Stimulated activated memory B cell treated with anti-CD40 and anti-IgM and Interleukin-4, amounts not matched to agents 10 μg/mL and 1 μg/mL and 100 μg/mL, for 72 hours (primary cell): ENCODE data around the gene EMP1.

Source experiments
- ATAC-seq: fragments of 150-1000 bp; cut with Tn5 transposase; 2 replicates; pipeline ENCODE4 v1.10.0; 2021
- H3K27ac Mint-ChIP-seq: one replicate; pipeline ENCODE4 v1.8.0; 2022; ENCODE audit warnings: mild to moderate bottlenecking, mixed read lengths
- H3K27me3 Mint-ChIP-seq: one replicate; pipeline ENCODE4 v1.8.0; 2022; ENCODE audit warnings: mixed read lengths
- H3K36me3 Mint-ChIP-seq: one replicate; pipeline ENCODE4 v1.8.0; 2022; ENCODE audit warnings: mixed read lengths
- H3K4me1 Mint-ChIP-seq: one replicate; pipeline ENCODE4 v1.8.0; 2022; ENCODE audit warnings: mixed read lengths
- H3K4me3 Mint-ChIP-seq: one replicate; pipeline ENCODE4 v1.8.0; 2022; ENCODE audit warnings: mild to moderate bottlenecking, moderate library complexity, mixed read lengths
- H3K9me3 Mint-ChIP-seq: one replicate; pipeline ENCODE4 v1.8.0; 2022; ENCODE audit warnings: mixed read lengths

The EMP1 gene

DNA sequence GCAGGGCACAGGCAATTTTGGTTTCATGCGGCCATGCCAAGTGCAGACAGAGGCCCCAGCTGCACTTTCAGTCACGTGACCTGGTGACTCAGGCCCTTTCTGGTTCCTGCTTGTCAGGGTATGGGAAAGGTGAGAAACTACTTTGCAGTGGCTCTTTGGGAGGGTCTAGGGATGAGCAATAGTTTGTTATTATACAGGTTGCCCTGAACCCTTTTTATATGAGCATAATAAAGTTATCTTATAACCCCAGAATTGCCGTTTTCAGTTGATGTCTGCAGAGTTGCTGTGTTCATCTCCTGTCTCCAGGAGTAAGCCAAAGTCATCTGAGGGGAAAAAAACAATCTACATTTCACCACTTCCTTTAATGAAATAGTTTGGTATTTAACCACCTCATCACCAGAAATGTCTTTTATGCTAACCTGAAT, 30.9 kb upstream of the EMP1 start:
- Mint-ChIP-seq H3K4me3 (no peak overlapping the region), H3K4me1 (peaks cover 10% of the 10 kb centered on the region), H3K27me3 (peaks cover 17% of the 10 kb centered on the region), H3K36me3 (no peaks in the 10 kb centered on the region), H3K9me3 (peaks cover 3% of the 10 kb centered on the region), H3K27ac (no peak overlapping the region)
- ATAC-seq, result peak; percentile 93

DNA sequence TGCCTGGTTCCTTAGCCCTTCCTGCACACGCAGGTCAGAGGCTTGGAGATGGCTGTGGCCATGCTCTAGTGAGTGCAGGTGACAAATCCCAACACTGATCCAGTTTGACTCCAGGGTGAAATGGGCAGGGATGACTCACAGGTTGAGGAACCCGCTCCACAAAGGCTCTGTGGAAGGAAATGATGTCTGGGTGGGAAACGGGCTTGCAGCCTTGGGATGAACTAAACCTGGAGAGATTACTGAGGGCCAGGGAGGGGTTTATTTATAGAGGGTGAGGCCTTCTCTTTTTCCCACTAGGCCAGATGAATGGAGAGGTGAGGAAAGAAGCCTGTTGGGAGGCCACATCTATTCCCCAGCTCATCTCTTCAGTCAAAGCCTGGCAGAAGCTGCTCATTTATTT, 29.3 kb upstream of the EMP1 start:
- no peaks in the 10 kb centered on the region for H3K36me3 Mint-ChIP-seq
- H3K27ac Mint-ChIP-seq, result no peak overlapping the region
- H3K9me3 Mint-ChIP-seq, result peaks cover 3% of the 10 kb centered on the region
- no peak for ATAC-seq
- no peak overlapping the region for H3K4me3 Mint-ChIP-seq
- peaks cover 16% of the 10 kb centered on the region for H3K4me1 Mint-ChIP-seq
- peaks cover 20% of the 10 kb centered on the region for H3K27me3 Mint-ChIP-seq

DNA sequence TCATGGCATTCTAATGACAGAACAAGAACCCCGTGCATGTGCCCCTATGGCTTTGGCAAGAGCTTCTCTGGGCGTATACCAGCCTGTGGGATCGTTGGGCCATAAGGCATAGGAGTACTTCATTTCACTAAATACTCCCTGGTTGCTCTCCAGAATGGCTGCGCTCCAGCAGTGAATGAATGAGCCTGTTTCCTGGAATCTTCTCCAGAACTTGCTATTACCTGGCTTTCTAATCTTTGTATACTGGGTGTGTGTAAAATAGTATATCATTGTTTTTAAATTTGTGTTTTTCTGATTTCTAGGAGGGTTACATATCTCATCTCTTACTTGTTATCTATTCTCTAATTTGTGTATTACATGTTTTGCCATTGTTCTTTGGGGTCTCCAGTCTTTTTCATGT, 28.6 kb upstream of the EMP1 start:
- peaks cover 3% of the 10 kb centered on the region for H3K9me3 Mint-ChIP-seq
- no peak for ATAC-seq
- peaks cover 20% of the 10 kb centered on the region for H3K27me3 Mint-ChIP-seq
- peaks cover 23% of the 10 kb centered on the region for H3K4me1 Mint-ChIP-seq
- H3K36me3 Mint-ChIP-seq, result no peaks in the 10 kb centered on the region
- H3K4me3 Mint-ChIP-seq, result no peak overlapping the region
- no peak overlapping the region for H3K27ac Mint-ChIP-seq

DNA sequence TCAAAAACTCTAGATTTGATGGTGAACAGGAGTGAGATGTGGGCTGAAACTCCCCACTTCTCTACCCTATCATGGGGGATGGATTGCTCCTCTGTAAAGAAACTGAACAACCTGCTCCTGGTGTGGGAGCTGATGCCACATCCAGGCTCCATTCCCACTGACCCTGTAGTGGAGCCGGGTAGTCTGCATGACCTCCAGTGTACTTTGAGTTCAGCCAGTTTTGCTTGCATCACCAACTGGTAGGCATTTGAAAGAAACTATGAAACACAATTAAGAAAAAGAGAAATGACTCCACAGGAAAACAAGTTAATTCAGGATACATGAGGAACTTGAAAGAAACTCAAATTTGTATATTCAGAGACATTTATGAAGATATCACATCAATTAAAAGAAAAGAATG, 27.3 kb upstream of the EMP1 start:
- Mint-ChIP-seq H3K9me3 (peaks cover 3% of the 10 kb centered on the region), H3K4me3 (no peak overlapping the region), H3K36me3 (no peaks in the 10 kb centered on the region), H3K4me1 (peaks cover 36% of the 10 kb centered on the region), H3K27ac (no peak overlapping the region), H3K27me3 (peaks cover 20% of the 10 kb centered on the region)
- ATAC-seq, result no peak

DNA sequence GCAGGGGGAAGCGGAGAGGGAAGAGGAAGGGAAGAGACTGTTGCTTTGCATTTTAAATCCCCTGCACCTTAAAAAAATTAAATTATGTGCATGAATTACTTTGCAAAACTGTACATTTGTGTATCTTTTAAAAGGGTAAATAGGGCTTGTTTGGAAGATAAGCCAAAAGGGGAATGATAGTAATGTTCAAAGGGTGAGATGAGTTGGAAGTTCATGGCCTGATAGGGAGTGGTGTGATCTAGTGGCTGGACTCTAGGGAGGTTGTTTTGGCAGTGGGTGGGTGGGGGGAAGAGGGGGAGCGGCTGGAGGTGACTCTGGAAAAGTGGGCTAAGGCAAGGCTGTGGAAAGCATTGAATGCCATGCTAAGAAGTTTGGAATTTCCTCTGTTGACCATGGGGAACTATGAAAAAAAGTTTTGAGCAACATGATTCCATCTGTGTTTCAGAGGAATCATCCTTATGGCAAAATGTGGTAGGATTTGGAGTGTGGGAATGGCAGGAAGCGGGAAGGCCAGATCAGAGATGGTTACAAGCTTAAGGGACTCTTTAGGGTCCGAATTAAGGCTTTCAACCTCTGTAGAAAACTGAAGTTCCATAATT, 25.5 kb upstream of the EMP1 start:
- no peak for ATAC-seq
- no peak overlapping the region for H3K4me3 Mint-ChIP-seq
- no peak overlapping the region for H3K27ac Mint-ChIP-seq
- H3K36me3 Mint-ChIP-seq, result no peaks in the 10 kb centered on the region
- peaks cover 26% of the 10 kb centered on the region for H3K4me1 Mint-ChIP-seq
- peaks cover 21% of the 10 kb centered on the region for H3K27me3 Mint-ChIP-seq
- peaks cover 3% of the 10 kb centered on the region for H3K9me3 Mint-ChIP-seq

DNA sequence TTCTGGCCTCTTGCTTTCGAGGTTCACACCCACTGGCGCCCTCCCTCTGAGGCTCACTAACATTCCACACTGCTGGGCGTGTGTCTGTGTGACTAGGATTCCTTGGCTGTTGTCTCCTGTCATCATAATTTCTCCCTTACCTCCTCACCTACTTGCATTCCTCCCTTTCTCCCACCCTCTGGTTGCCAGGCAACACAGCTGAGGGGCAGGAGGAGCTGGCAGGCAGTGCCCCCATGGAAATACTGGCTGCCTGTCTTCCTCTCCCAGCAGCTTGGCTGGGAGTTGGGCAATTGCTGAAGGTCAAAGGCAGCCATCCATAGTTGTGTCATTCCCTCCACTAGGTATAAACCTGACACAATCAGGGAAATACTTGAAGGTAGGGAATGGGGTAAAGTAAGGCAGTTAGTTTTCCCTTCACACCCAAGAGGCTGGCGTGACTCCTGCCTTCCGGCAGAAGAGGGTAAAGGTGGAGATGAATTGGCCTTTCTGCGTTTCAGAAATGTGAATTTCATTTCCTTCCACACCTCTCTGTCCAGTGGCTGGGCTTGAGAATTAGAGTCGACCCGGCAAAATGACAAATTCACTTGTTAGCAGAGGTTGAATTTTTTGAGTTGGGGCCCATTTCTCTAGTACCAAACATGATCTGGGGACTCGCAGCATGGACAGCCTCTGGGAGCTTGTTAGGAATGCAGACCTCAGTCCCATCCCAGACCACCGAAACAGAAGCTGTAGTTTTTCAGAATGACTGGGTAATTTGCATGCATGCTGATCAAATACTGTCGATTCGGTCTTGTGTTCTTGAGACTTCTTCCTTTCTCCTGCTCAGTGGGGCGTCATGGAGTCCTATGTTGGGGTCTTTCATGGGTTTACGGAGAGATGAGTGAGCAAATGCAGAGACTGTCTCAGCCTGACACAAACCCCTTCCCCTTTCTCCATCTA, 24.3 kb upstream of the EMP1 start:
- Mint-ChIP-seq H3K27ac (peak overlapping the region; percentile 40), H3K4me3 (peak overlapping the region; percentile 36), H3K27me3 (peaks cover 28% of the 10 kb centered on the region), H3K9me3 (peaks cover 3% of the 10 kb centered on the region), H3K4me1 (peaks cover 26% of the 10 kb centered on the region), H3K36me3 (no peaks in the 10 kb centered on the region)
- peak; percentile 17 for ATAC-seq

DNA sequence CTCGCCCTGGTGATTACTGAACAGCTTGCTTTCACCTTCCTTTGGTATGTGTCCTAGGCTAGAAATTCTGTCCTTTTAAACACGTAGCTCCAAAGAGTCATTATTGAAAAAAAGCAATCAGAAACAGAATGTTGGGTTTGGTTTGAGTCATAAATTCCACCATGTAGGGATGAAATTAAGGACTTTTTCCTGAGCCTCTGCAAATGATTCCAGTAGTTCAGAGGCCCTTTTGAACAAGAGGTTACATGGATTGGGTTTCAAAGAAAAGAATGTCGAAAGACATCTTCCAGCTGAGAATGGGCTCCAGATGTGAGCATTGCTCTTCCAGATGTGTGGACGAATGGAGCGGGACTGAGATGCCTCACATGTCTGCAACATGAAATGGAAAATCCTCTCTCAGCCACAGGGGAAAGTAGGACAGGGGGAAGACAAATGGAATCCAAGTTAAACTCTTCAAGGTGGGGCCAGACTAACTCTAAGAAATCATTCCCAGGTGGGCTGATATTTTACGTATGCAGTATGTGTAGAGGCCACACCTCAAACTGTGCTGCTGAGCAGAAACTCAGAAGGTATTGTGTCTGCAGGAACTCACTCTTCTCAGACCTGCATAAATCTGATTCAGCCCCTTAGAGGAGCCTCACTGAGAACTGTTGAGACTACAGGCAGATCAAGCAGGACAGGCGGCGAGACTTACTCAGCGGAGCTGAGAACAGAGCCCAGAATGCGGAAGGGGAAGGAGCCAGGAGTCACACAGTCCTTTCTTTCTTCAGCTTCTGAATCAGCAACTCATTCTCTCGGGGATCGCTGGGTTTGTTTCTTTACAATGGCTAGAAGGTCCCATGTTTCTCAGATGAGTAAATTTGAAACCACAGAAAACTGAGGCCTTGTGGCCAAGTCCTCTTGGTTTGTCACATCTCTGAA, 23.3 kb upstream of the EMP1 start:
- peak; percentile 98 for ATAC-seq
- Mint-ChIP-seq H3K27ac (peak overlapping the region; percentile 40), H3K4me1 (peaks cover 26% of the 10 kb centered on the region), H3K9me3 (no peaks in the 10 kb centered on the region), H3K27me3 (peaks cover 38% of the 10 kb centered on the region), H3K4me3 (peak overlapping the region; percentile 36), H3K36me3 (no peaks in the 10 kb centered on the region)

DNA sequence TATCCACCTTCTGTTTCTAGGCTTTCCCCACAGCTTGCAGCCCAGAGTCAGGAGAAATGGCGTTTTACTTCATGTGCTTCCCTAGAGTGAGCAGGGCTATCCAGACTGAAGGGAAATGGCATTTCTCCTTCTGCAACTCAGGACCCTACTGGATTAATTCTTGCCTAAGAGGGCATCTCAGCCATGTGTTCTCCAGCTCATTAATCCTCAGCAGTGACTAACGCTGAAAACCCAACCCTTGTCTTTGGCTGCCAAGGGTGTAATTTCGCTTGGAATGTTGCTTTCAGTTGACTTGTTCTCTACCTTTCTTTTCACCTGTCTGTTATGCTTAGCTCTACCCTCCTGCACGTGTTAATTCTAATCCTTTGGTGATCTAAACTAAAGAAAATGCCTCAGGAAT, 21.0 kb upstream of the EMP1 start:
- ATAC-seq, result no peak
- Mint-ChIP-seq H3K27ac (no peak overlapping the region), H3K4me1 (peaks cover 39% of the 10 kb centered on the region), H3K36me3 (no peaks in the 10 kb centered on the region), H3K9me3 (no peaks in the 10 kb centered on the region), H3K4me3 (no peak overlapping the region), H3K27me3 (peaks cover 41% of the 10 kb centered on the region)

DNA sequence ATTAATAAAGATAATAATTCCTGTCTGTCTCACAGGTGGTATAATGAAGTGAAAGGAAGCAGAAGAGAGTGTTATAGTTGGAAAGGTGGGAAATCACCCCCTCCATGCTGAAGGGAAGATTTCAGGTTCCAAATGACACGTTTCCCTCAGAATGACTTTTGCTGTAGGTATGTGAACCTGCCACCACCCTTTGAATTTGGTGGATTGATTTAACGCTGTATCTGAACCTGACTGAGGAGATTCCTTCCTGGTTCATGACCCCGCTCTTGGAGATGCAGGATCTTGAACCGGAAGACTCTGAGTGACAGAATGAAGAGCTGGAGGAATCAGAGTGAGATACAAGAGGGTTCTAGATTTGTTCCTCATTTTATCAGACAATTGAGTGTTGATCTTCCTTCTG, 20.3 kb upstream of the EMP1 start:
- Mint-ChIP-seq H3K9me3 (no peaks in the 10 kb centered on the region), H3K4me3 (no peak overlapping the region), H3K36me3 (no peaks in the 10 kb centered on the region), H3K4me1 (peaks cover 39% of the 10 kb centered on the region), H3K27ac (no peak overlapping the region), H3K27me3 (peaks cover 36% of the 10 kb centered on the region)
- ATAC-seq, result no peak

DNA sequence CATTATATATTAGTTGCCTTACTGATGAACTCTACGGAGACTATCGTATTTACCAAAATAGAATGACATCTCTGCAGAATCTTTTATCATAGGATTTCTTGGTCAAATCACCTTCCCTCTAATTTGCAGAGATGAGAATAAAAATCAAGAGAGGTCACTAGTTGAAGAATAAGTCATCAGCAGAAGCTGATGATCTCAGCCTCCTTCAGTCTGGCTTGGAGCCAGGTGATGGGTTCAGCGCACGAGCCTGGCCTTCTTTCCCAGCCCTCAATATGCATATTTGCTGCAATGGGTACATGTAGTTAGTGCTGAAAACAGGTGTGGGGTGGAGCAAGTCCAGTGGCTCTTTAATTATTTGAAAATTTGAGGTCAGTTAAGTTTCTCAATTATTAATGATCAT, 19.2 kb upstream of the EMP1 start:
- Mint-ChIP-seq H3K27ac (no peak overlapping the region), H3K4me1 (peaks cover 32% of the 10 kb centered on the region), H3K27me3 (peaks cover 47% of the 10 kb centered on the region)

DNA sequence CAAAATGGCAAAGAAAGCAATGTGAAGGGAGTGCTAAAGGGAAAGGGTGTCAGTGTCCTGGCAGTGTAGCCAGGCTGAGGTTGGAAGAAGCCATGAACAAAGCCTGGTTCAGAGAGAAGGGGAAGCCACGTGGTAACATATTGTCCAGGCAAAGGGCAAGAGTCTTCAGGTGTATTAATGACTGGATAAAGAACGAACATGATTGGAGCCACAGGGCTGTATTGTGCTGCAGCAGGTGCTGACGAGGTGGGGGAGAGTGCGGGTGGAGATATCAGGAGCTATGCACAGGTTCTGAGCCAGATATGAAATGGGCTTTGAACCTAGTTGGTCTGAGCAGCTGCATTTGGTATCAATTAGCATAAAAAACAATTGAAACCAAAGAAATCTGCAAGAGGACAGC, 18.6 kb upstream of the EMP1 start:
- Mint-ChIP-seq H3K4me1 (peaks cover 27% of the 10 kb centered on the region), H3K36me3 (no peaks in the 10 kb centered on the region), H3K9me3 (no peaks in the 10 kb centered on the region), H3K27ac (no peak overlapping the region), H3K4me3 (no peak overlapping the region), H3K27me3 (peaks cover 47% of the 10 kb centered on the region)
- ATAC-seq, result no peak

More for the DNA sequence above, 19.2 kb upstream of the EMP1 start:
- no peak for ATAC-seq
- Mint-ChIP-seq H3K9me3 (no peaks in the 10 kb centered on the region), H3K36me3 (no peaks in the 10 kb centered on the region), H3K4me3 (no peak overlapping the region)

DNA sequence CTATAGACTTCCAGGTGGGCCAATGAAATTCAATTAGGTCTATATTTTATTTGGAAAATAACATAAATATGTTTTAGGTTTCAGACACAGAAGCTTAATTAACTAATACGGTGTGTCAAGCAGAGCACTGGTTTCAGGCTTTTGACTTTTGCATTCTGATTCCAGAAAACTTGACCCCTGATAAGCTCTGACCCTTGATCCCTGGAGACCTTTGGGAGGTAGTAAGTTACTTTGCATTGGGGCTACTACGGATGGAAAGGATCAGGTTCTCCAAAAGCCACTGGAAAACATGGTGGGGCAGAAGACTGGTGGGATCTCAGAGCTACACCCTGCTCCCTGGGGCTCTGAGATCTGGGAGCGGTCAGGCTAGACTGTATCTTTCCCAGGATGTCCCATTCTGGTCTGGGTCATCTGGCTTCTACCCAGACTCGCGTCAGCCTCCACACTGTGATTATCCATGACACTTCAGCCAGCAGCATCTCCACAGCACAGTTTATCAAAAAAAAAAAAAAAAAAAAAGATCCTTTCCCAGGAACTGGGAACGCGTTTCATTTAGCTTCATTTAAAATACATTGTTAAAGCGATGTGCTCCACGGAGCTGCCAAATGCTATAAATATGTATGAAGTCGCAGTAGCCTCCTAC, 17.8 kb upstream of the EMP1 start:
- ATAC-seq, result no peak
- no peak overlapping the region for H3K4me3 Mint-ChIP-seq
- no peaks in the 10 kb centered on the region for H3K36me3 Mint-ChIP-seq
- H3K27me3 Mint-ChIP-seq, result peaks cover 49% of the 10 kb centered on the region
- no peak overlapping the region for H3K27ac Mint-ChIP-seq
- no peaks in the 10 kb centered on the region for H3K9me3 Mint-ChIP-seq
- peaks cover 19% of the 10 kb centered on the region for H3K4me1 Mint-ChIP-seq

DNA sequence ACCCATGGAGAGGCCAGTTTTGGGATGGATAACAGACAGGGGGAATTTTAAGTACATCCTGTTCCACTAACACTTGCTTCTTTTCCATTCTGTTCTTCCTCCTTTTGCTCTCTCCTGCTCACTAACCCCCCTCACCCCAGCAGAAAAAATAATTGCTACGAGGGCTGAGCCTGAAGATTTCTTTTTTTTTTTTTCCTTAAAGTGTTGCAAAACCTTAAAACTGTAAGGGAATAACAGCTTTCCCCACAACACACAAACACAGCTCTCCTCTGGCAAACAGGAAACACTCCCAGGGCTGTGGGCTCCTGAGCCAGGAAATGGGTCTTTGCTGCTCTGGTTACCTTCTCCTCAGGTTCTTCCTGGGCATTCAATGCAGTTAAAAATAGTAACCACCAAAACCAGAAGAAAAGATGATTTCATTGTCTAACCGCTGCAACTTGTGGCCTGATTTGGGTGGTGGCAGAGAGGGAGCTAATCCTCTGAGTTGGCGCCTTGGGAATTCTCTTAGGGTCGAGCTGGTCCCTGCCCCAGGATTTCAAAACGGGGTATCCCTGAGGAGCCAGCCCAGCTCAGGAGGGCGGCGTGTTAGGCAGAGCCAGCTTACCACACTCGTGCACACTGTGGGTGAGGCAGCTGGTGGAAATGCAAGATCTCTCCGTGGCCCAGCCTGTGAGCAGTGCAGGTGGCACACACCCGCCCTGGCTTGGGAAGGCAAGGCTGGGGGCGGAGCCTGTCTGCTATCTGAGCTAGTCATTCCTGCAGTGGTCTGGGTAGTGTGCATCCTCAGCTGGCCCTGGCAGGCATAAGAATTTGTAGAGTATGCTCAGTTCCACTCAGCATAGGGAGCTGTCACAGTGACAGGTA, 17.1 kb upstream of the EMP1 start:
- no peaks in the 10 kb centered on the region for H3K9me3 Mint-ChIP-seq
- ATAC-seq, result peak; percentile 87
- no peak overlapping the region for H3K27ac Mint-ChIP-seq
- H3K4me3 Mint-ChIP-seq, result no peak overlapping the region
- H3K36me3 Mint-ChIP-seq, result no peaks in the 10 kb centered on the region
- H3K27me3 Mint-ChIP-seq, result peaks cover 56% of the 10 kb centered on the region
- peaks cover 13% of the 10 kb centered on the region for H3K4me1 Mint-ChIP-seq
